Mucosa of rectum (tissue), 2 donors: ENCODE data around the gene HSD17B11.

Experiments
- H3K27ac ChIP-seq, 2 donors: one replicate each; pipeline ENCODE4 v1.7.0; 2013; ENCODE audit warnings: inconsistent platforms in 2 of 2, low read depth in 2 of 2, low read length in 2 of 2
- H3K27me3 ChIP-seq, 2 donors: one replicate each; pipeline ENCODE4 v1.7.0; 2013; ENCODE audit warnings: low read length in 2 of 2; ENCODE audit not compliant: control insufficient read depth in 2 of 2, insufficient read depth in 2 of 2
- H3K36me3 ChIP-seq, 2 donors: one replicate each; pipeline ENCODE4 v1.7.0; 2013; ENCODE audit warnings: low read length in 2 of 2; ENCODE audit not compliant: control insufficient read depth in 2 of 2, insufficient read depth in 2 of 2
- H3K4me1 ChIP-seq, 2 donors: one replicate each; pipeline ENCODE4 v1.7.0; 2013; ENCODE audit warnings: low read length in 2 of 2, mild to moderate bottlenecking in 1 of 2; ENCODE audit not compliant: control insufficient read depth in 2 of 2, insufficient read depth in 2 of 2
- H3K4me3 ChIP-seq, 2 donors: one replicate each; pipeline ENCODE4 v1.7.0; 2013; ENCODE audit warnings: low read length in 2 of 2
- H3K9ac ChIP-seq, 2 donors: one replicate each; pipeline ENCODE4 v1.7.0; 2013; ENCODE audit warnings: low read length in 2 of 2, low read depth in 1 of 2, mild to moderate bottlenecking in 1 of 2
- H3K9me3 ChIP-seq, 2 donors: one replicate each; pipeline ENCODE4 v1.7.0; 2013; ENCODE audit warnings: low read length in 2 of 2; ENCODE audit not compliant: control insufficient read depth in 2 of 2
- donor health status: healthy.
- donor health status: Normal muscosa, but diverticular disease.

HSD17B11 gene

DNA sequence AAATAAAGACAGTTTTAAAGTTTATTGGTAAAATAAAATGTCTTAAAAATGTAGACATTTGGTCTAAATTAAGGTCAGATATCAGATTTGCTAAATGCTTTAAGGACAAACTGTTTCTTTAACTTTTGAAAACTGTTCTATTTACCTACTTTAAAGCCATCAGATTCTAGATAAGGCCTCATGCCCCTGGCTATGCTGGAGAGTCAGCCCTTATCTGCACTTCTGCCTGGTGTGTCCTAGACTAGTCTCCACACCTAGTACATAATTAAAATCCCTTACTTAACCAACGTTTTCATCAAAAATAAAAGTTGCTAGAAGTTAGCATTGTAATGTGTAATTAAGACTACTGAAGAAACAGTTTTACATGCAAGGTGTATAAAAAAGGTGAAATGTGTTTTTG is 25.6 kb downstream of the HSD17B11 start:
- Histone ChIP-seq H3K27ac (no peak overlapping the region), H3K9me3 (no peaks in the 10 kb centered on the region), H3K4me3 (no peak overlapping the region), H3K36me3 (peaks cover 55 to 67% of the 10 kb centered on the region in 2 donors), H3K4me1 (no peaks in the 10 kb centered on the region), H3K27me3 (no peaks in the 10 kb centered on the region), H3K9ac (no peak overlapping the region)

DNA sequence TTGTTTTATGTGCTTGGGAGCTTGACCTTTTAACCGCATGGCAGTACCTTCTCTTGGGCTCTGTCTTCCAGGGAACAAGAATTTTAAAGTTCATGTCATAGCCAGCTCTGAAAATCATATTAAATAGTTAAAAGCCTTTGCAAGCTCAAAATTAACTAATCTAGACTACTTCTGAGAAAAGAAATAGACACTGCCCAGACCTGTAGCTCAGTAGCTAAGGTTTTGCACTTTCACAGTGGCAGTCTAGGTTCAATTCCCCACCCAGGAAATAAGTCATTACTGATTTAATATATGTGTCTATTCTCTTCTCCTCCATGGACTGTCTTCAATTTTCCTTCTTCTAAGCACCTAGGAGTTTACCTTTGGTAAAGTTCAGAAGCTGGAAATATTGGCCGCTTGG is 27.4 kb downstream of the HSD17B11 start:
- Histone ChIP-seq H3K27me3 (no peaks in the 10 kb centered on the region), H3K9ac (no peak overlapping the region), H3K36me3 (peaks cover 53 to 68% of the 10 kb centered on the region in 2 donors), H3K9me3 (no peaks in the 10 kb centered on the region), H3K4me3 (no peak overlapping the region), H3K27ac (no peak overlapping the region), H3K4me1 (no peaks in the 10 kb centered on the region)

DNA sequence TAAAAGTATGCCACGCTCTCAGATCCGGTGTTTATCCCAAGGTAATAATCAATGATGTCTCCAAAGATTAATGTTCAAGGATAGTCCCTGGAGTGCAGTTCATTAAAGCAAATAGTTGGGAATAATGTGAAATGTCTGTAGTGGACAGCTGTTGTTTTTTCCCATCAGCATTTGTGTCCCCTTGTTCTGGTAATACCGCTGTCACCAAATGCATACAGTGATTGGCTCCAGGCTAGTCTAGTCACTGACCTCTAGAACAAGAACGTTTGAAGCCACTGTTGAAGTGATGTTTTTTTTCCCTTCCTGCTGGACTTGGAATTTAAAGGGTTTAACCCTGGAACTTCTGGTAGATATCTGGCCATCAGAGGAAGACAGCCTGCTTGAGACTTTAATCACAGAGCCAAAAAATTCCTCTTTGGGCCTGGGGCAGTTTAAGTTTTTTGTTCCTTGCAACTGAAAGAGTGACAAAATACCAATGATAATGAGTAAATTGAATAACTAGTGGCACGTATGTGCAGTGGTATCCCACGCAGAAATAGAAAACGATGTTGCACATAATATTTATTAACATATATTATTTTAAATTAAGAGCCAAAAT is 30.6 kb downstream of the HSD17B11 start:
- no peak overlapping the region for H3K4me3 ChIP-seq
- H3K36me3 ChIP-seq, result peaks cover 56 to 64% of the 10 kb centered on the region in 2 donors
- H3K27ac ChIP-seq, result no peak overlapping the region
- no peaks in the 10 kb centered on the region for H3K27me3 ChIP-seq
- H3K9ac ChIP-seq, result no peak overlapping the region
- H3K4me1 ChIP-seq, result no peaks in the 10 kb centered on the region
- H3K9me3 ChIP-seq, result no peaks in the 10 kb centered on the region

DNA sequence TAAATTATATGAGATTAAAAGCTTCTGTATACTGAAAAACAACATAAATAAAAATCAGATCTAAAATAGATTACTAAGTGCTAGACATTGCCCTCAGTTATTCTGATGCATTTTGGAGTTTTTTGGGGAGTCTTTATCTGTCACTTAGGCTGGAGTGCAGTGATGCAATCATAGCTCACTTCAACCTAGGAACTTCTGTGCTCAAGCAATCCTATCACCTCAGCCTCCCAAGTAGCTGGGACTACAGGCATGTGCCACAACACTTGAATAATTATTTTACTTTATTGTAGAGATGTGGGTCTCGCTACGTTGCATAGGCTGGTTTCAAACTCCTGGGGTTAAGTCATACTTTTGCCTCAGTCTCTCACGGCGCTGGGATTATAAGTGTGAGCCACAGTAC is 31.7 kb downstream of the HSD17B11 start:
- Histone ChIP-seq H3K36me3 (peaks cover 46 to 65% of the 10 kb centered on the region in 2 donors), H3K4me3 (no peak overlapping the region), H3K9me3 (no peaks in the 10 kb centered on the region), H3K27me3 (no peaks in the 10 kb centered on the region), H3K27ac (no peak overlapping the region), H3K4me1 (no peaks in the 10 kb centered on the region), H3K9ac (no peak overlapping the region)

DNA sequence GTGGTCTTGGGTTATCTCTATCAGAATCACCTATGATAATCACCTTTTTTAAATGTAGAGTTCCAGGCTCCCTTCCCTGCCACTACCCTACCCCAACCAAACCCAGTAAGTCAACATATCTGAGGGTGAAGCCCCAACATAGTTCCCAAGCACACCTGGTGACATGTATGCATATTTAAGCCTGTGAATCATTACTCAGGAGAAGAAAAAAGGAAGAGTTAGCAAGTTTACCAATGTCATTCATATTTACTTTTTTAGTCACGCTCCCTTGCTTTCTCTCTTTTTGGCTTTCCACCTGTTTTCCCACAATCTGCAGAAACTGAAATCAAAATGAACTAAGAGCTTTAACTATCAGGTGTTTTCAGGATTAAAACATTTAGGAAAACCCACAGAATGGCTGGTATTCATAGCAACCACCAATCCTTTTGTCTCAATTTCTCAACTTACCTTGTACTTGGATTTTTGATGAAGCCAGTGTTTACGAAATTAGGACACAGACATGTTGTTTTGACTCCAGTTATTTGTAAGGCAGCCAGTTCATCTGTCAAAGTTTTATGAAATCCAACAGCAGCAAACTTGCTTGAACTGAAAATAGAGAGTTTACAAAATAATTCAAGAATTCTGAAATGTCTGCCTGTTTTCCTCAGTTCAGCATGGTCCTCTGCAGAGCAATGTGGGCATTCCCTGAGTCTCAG is 34.0 kb downstream of the HSD17B11 start:
- H3K27me3 ChIP-seq, result no peaks in the 10 kb centered on the region
- peaks cover 26 to 59% of the 10 kb centered on the region in 2 donors for H3K36me3 ChIP-seq
- no peak overlapping the region for H3K9ac ChIP-seq
- H3K4me3 ChIP-seq, result no peak overlapping the region
- H3K27ac ChIP-seq, result no peak overlapping the region
- no peaks in the 10 kb centered on the region for H3K4me1 ChIP-seq
- no peaks in the 10 kb centered on the region for H3K9me3 ChIP-seq

DNA sequence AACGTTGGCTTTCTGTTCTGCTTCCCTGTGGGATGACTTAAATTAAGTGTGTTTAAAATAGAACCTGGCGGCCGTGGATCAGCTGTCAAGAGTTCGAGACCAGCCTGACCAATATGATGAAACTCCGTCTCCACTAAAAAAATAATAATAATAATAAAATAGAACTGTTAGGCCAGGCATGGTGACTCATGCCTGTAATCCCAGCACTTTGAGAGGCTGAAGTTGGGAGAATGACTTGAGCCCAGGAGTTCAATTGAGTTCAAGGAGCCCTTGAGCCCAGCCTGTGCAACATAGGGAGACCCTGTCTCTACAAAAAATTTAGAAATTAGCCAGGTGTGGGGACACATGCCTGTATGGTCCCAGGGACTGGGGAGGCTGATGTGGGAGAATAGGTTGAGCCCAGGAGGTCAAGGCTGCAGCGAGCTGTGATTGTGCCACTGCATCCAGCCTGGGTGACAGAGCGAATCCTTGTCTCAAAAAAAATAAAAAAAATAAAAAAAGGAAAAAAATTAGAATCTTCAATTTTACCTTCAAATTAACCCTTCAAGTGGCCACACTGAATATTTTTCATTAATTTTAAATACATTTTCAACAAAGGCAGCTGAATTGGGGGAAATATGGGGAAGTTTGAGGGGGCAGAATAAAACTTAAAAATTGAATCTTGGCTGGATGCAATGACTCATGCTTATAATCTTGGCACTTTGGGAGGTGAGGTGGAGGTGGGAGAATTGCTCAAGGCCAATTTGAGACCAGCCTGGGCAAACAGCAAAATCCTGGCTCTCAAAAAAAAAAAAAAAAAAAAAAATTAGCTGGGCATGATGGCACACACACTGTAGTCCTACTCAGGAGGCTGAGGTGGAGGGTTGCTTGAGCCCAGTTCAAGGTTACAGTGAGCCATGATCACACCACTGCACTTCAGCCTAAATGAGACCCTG is 36.6 kb downstream of the HSD17B11 start:
- Histone ChIP-seq H3K27me3 (no peaks in the 10 kb centered on the region), H3K4me1 (no peaks in the 10 kb centered on the region), H3K36me3 (peaks cover 9 to 42% of the 10 kb centered on the region in 2 donors), H3K27ac (no peak overlapping the region), H3K9ac (no peak overlapping the region), H3K9me3 (no peaks in the 10 kb centered on the region), H3K4me3 (no peak overlapping the region)

DNA sequence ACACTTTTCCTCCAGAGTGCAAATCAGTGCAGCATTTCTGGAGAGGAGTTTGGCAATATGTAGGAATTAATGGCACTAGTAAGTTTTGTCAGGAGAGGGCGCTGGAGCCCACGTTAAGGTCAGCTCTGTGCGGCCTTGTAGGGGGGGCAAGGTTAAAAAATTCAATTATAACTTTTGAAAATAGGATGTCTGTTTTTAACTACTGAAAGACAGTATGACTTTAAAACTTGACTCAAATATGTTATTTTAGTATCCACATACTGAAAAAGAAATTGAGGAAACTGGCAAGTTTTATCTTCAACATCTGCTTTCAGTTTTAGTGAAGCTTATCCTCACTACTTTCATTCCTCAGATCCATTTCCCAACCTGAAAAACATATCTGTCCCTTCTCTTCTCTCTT is 37.4 kb downstream of the HSD17B11 start:
- no peak overlapping the region for H3K4me3 ChIP-seq
- H3K9me3 ChIP-seq, result no peaks in the 10 kb centered on the region
- H3K36me3 ChIP-seq, result peaks cover 9 to 36% of the 10 kb centered on the region in 2 donors
- H3K9ac ChIP-seq, result no peak overlapping the region
- H3K4me1 ChIP-seq, result no peaks in the 10 kb centered on the region
- no peak overlapping the region for H3K27ac ChIP-seq
- no peaks in the 10 kb centered on the region for H3K27me3 ChIP-seq

DNA sequence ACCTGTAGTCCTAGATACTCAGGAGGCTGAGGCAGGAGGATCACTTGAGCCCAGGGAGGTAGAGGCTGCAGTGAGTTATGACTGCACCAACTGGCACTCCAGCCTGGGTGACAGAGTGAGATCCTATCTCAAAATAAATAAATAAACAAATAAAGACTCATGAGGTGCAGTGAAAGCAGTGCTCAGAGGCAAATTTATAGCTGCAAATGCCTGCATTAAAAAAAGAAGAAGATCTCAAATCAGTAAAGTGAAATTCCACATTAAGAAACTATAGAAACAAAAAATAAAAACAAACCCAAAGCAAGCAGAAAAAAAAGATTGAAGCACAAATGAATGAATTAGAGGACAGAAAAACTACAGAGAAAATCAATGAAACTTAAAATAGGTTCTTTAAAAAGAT is 45.8 kb downstream of the HSD17B11 start:
- Histone ChIP-seq H3K27me3 (no peaks in the 10 kb centered on the region), H3K9me3 (no peaks in the 10 kb centered on the region), H3K27ac (no peak overlapping the region), H3K4me1 (no peaks in the 10 kb centered on the region), H3K9ac (no peak overlapping the region), H3K4me3 (no peak overlapping the region), H3K36me3 (peaks cover 22 to 28% of the 10 kb centered on the region in 2 donors)

DNA sequence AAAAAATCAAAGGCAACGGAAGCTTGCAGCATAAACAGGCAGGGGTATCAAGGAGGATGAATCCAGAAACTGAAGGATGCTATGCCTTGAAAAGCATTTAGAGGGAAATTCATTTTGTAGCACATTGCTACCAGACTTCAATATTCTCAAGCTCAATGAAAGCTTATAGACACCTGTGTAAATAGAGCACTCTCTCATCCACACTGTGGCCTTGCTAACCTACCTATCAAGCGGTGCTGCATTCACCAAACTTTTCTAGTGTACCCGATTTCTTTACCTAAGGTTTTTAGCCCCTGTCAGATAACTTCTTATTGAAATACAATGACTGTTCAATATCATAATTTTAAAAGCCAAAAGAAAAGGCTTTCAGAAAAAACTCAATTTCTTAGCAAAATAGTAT is 48.1 kb downstream of the HSD17B11 start:
- Histone ChIP-seq H3K27me3 (no peaks in the 10 kb centered on the region), H3K4me3 (no peak overlapping the region), H3K27ac (no peak overlapping the region), H3K4me1 (no peaks in the 10 kb centered on the region), H3K9me3 (no peaks in the 10 kb centered on the region), H3K36me3 (peaks cover 44% of the 10 kb centered on the region in 2 donors), H3K9ac (no peak overlapping the region)
